Neural cell (in vitro differentiated cells): ENCODE results near the gene TADA3. TPM values are rescaled to one million over a fixed set of nuclear protein-coding genes. Genes with fewer than 3 reads are reported as not detected.
A peak's percentile ranks its signal among the peaks of the same experiment; 100 is the strongest.

Experiments
- H2AFZ ChIP-seq: fragments of 200-600, 300-800 bp; sonication (generic), shearing (Covaris generic); 2 replicates; pipeline ENCODE4 v1.6.0; 2014; ENCODE audit warnings: low read depth, mild to moderate bottlenecking, antibody characterized with exemption, low read length, moderate library complexity
- H3F3A ChIP-seq: fragments of 200-600 bp; shearing (Covaris generic); 2 replicates; pipeline ENCODE4 v1.6.1; 2016; ENCODE audit warnings: mild to moderate bottlenecking, moderate library complexity, mixed read lengths, antibody characterized with exemption, low read length; ENCODE audit not compliant: insufficient read depth, poor library complexity, severe bottlenecking
- H3K27ac ChIP-seq: fragments of 200-600, 300-800 bp; sonication (generic), shearing (Covaris generic); 2 replicates; pipeline ENCODE4 v1.5.1; 2014; ENCODE audit warnings: mild to moderate bottlenecking, low read length, moderate library complexity
- H3K27me3 ChIP-seq: fragments of 300-800, 200-600 bp; sonication (generic), shearing (Covaris generic); 2 replicates; pipeline ENCODE4 v1.6.0; 2014; ENCODE audit warnings: mild to moderate bottlenecking, low read depth, low read length, moderate library complexity; ENCODE audit not compliant: insufficient read depth
- H3K36me3 ChIP-seq: fragments of 300-800, 200-600 bp; sonication (generic), shearing (Covaris generic); 2 replicates; pipeline ENCODE4 v1.5.1; 2014; ENCODE audit warnings: mild to moderate bottlenecking, antibody characterized with exemption, low read length, moderate library complexity; ENCODE audit not compliant: insufficient read depth
- H3K4me2 ChIP-seq: fragments of 300-800, 200-600 bp; sonication (generic), shearing (Covaris generic); 2 replicates; pipeline ENCODE4 v1.6.0; 2014; ENCODE audit warnings: mild to moderate bottlenecking, low read length
- H3K4me3 ChIP-seq: fragments of 300-800, 200-600 bp; sonication (generic), shearing (Covaris generic); 2 replicates; pipeline ENCODE4 v1.5.1; 2014; ENCODE audit warnings: mild to moderate bottlenecking, low read length, moderate library complexity
- H3K79me2 ChIP-seq: fragments of 200-600 bp; shearing (Covaris generic); replicated peaks from 2 replicates; pipeline ENCODE4 v1.6.0; 2014; ENCODE audit warnings: mild to moderate bottlenecking, low read length, moderate library complexity; ENCODE audit not compliant: insufficient read depth
- H3K9ac ChIP-seq: fragments of 300-800, 200-600 bp; sonication (generic), shearing (Covaris generic); 2 replicates; pipeline ENCODE4 v1.6.1; 2016; ENCODE audit warnings: mild to moderate bottlenecking, low read length, mixed read lengths
- H3K9me2 ChIP-seq: fragments of 200-600 bp; shearing (Covaris generic); 2 replicates; pipeline ENCODE4 v1.6.1; 2016; ENCODE audit warnings: mild to moderate bottlenecking, low read length, mixed read lengths; ENCODE audit not compliant: insufficient read depth
- H3K9me3 ChIP-seq: fragments of 200-600, 300-800 bp; sonication (generic), shearing (Covaris generic); 2 replicates; pipeline ENCODE4 v1.6.1; 2016; ENCODE audit warnings: mild to moderate bottlenecking, mixed run types, low read length, moderate library complexity, mixed read lengths
- H4K20me1 ChIP-seq: fragments of 200-600 bp; shearing (Covaris generic); 2 replicates; pipeline ENCODE4 v1.6.1; 2016; ENCODE audit warnings: mild to moderate bottlenecking, mixed run types; ENCODE audit not compliant: insufficient read depth
- CTCF ChIP-seq: fragments of 450-650 bp; IDR thresholded peaks from 2 replicates; pipeline ENCODE4 v1.5.1; 2014; ENCODE audit warnings: antibody characterized with exemption, mild to moderate bottlenecking, moderate library complexity; ENCODE audit not compliant: poor library complexity, severe bottlenecking
- EP300 ChIP-seq: fragments of 450-650 bp; conservative IDR thresholded peaks from 2 replicates; pipeline ENCODE4 v1.6.1; 2014; ENCODE audit warnings: antibody characterized with exemption, mild to moderate bottlenecking, moderate library complexity; ENCODE audit not compliant: poor library complexity, severe bottlenecking
- EZH2 ChIP-seq: fragments of 200-600, 300-800 bp; shearing (Covaris generic), sonication (generic); IDR thresholded peaks from 2 replicates; pipeline ENCODE4 v1.6.1; 2014; ENCODE audit warnings: antibody characterized with exemption, low read length, borderline replicate concordance, mild to moderate bottlenecking; ENCODE audit not compliant: insufficient read depth, poor library complexity, severe bottlenecking
- MXI1 ChIP-seq: fragments of 450-650 bp; conservative IDR thresholded peaks from 2 replicates; pipeline ENCODE4 v1.6.1; 2014; ENCODE audit warnings: antibody characterized with exemption, mild to moderate bottlenecking; ENCODE audit not compliant: poor library complexity, severe bottlenecking
- POLR2AphosphoS5 ChIP-seq: IDR thresholded peaks from 2 replicates; pipeline ENCODE4 v1.6.1; 2012
- RAD21 ChIP-seq: fragments of 450-650 bp; conservative IDR thresholded peaks from 2 replicates; pipeline ENCODE4 v1.6.1; 2014; ENCODE audit warnings: antibody characterized with exemption, mild to moderate bottlenecking, moderate library complexity
- SMC3 ChIP-seq: fragments of 450-650 bp; conservative IDR thresholded peaks from 2 replicates; pipeline ENCODE4 v1.6.1; 2014; ENCODE audit warnings: antibody characterized with exemption, mild to moderate bottlenecking, moderate library complexity; ENCODE audit not compliant: poor library complexity
- TAF1 ChIP-seq: IDR thresholded peaks from 2 replicates; pipeline ENCODE4 v1.6.1; 2012; ENCODE audit warnings: low read depth
- polyA plus RNA-seq: library from polyadenylated mRNA; depleted of rRNA; stranded (reverse); fragments of >200 nt; gene quantifications from 2 replicates; pipeline ENCODE4 v1.2.3, GENCODE V29; 2014
- TF ChIP-seq, protein P1 (sequence below): IDR thresholded peaks from 2 replicates; pipeline ENCODE4 v1.6.1; 2012; ENCODE audit warnings: borderline replicate concordance

The TADA3 gene
- polyA plus RNA-seq, 1 donor from 2014 or later, result 55.4 TPM

DNA sequence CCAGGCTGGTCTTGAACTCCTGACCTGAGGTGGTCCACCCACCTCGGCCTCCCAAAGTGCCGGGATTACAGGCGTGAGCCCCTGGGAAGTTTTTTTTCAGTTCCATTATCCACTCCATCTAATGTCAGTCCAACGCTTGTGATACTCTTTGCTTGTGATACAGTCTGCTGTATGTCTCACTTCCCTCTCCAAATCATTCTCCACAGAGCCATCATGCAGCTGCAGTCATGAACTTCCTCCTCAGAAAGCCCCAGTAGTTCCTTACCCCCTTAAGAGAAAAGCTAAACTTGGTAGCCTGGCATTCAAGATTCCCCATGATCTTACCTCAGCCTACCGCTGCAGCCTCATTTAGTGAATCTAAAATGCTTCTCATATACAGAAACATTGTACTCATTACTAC, 2.9 kb upstream of the TADA3 start:
- no peaks in the 10 kb centered on the region for H3K27me3 ChIP-seq
- TF ChIP-seq, protein P1, sequence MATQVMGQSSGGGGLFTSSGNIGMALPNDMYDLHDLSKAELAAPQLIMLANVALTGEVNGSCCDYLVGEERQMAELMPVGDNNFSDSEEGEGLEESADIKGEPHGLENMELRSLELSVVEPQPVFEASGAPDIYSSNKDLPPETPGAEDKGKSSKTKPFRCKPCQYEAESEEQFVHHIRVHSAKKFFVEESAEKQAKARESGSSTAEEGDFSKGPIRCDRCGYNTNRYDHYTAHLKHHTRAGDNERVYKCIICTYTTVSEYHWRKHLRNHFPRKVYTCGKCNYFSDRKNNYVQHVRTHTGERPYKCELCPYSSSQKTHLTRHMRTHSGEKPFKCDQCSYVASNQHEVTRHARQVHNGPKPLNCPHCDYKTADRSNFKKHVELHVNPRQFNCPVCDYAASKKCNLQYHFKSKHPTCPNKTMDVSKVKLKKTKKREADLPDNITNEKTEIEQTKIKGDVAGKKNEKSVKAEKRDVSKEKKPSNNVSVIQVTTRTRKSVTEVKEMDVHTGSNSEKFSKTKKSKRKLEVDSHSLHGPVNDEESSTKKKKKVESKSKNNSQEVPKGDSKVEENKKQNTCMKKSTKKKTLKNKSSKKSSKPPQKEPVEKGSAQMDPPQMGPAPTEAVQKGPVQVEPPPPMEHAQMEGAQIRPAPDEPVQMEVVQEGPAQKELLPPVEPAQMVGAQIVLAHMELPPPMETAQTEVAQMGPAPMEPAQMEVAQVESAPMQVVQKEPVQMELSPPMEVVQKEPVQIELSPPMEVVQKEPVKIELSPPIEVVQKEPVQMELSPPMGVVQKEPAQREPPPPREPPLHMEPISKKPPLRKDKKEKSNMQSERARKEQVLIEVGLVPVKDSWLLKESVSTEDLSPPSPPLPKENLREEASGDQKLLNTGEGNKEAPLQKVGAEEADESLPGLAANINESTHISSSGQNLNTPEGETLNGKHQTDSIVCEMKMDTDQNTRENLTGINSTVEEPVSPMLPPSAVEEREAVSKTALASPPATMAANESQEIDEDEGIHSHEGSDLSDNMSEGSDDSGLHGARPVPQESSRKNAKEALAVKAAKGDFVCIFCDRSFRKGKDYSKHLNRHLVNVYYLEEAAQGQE, result no peak
- TF ChIP-seq RAD21 (no peak), CTCF (no peak), SMC3 (no peak), EP300 (no peak), POLR2AphosphoS5 (no peak), MXI1 (no peak), TAF1 (no peak), EZH2 (no peak)
- H4K20me1 ChIP-seq, result no peaks in the 10 kb centered on the region
- no peak overlapping the region for H2AFZ ChIP-seq
- peaks cover 5% of the 10 kb centered on the region for H3K36me3 ChIP-seq
- H3K9me3 ChIP-seq, result no peaks in the 10 kb centered on the region
- H3K4me2 ChIP-seq, result no peak overlapping the region
- H3K79me2 ChIP-seq, result peaks cover 30% of the 10 kb centered on the region
- H3K4me3 ChIP-seq, result no peak overlapping the region
- H3F3A ChIP-seq, result no peaks in the 10 kb centered on the region
- no peaks in the 10 kb centered on the region for H3K9me2 ChIP-seq
- H3K9ac ChIP-seq, result no peak overlapping the region
- no peak overlapping the region for H3K27ac ChIP-seq

- Histone ChIP-seq H3K4me2 (no peak overlapping the region), H3K79me2 (peaks cover 30% of the 10 kb centered on the region), H3K36me3 (peaks cover 5% of the 10 kb centered on the region)
Observed at GRCh38 chr3:9794400-9794799, 2.1 kb upstream of the TADA3 start.

More at GRCh38 chr3:9794400-9794799, 2.1 kb upstream of the TADA3 start:
- H3K27ac ChIP-seq, result no peak overlapping the region
- H3K9me2 ChIP-seq, result no peaks in the 10 kb centered on the region
- H3K9ac ChIP-seq, result no peak overlapping the region
- H3K27me3 ChIP-seq, result no peaks in the 10 kb centered on the region
- H2AFZ ChIP-seq, result no peak overlapping the region
- H3K9me3 ChIP-seq, result no peaks in the 10 kb centered on the region
- H3F3A ChIP-seq, result no peaks in the 10 kb centered on the region
- H3K4me3 ChIP-seq, result peak overlapping the region; percentile 97
- TF ChIP-seq CTCF (no peak), TAF1 (no peak), SMC3 (no peak), EP300 (no peak), EZH2 (no peak), POLR2AphosphoS5 (no peak), MXI1 (no peak), RAD21 (no peak)
- TF ChIP-seq, protein P1, result no peak
- H4K20me1 ChIP-seq, result no peaks in the 10 kb centered on the region
